ENCODE measurements around the gene KIRREL3. TPM values are rescaled to one million over a fixed set of nuclear protein-coding genes. Genes with fewer than 3 reads are reported as not detected.

The KIRREL3 gene
- total and polyA plus RNA-seq, 2 of the 4 experiments (the other 2 are of a cell fraction) = 10.9 to 15.9 TPM

- H4K5ac ChIP-seq (ENCODE audit: low read depth, low read length) = no peak overlapping the region
- no peak overlapping the region for H3K23ac ChIP-seq (ENCODE audit: low read depth, low read length)
- no peak overlapping the region for H3K9ac ChIP-seq (ENCODE audit: low read depth, low read length)
- CTCF ChIA-PET = no interaction called here
- peaks cover 14% of the 10 kb centered on the region for H3K4me1 ChIP-seq (ENCODE audit: control insufficient read depth, insufficient read depth, low read length)
- no peak overlapping the region for H2BK20ac ChIP-seq (ENCODE audit: low read depth, low read length)
- in situ Hi-C loops (cut with MboI; ENCODE audit: low sequenced_read_pairs) = no loop called here
- intact Hi-C loops (cut with micrococcal nuclease) = no loop called here
- H3K14ac ChIP-seq (replicated peaks; ENCODE audit: low read depth, low read length) = no peak overlapping the region
- no peak overlapping the region for H4K91ac ChIP-seq (ENCODE audit: insufficient read depth, low read depth, low read length)
- peaks cover 8 to 28% of the 10 kb centered on the region in 2 experiments; a peak in 3 of 4 replicates for H3K79me1 ChIP-seq (ENCODE audit: low read depth in 1 of 2, low read length in 2 of 2)
- TF ChIP-seq MAFK (IDR thresholded peaks at IDR 0.05; ENCODE audit: low read depth, low read length) = no peak
- TF ChIP-seq RAD21 (IDR thresholded peaks at IDR 0.05; ENCODE audit: low read length) = no peak
- TF ChIP-seq BHLHE40 (IDR thresholded peaks at IDR 0.05; ENCODE audit: low read depth, low read length) = no peak
- TF ChIP-seq ELK1 (IDR thresholded peaks at IDR 0.05; ENCODE audit: borderline replicate concordance, low read depth, low read length) = no peak
- TF ChIP-seq RCOR1 (IDR thresholded peaks at IDR 0.05; ENCODE audit: insufficient replicate concordance, low read length) = no peak
- TF ChIP-seq CEBPB (IDR thresholded peaks at IDR 0.05; ENCODE audit: low read depth, low read length) = no peak
- no peak for TF ChIP-seq SMC3 (IDR thresholded peaks at IDR 0.05; ENCODE audit: low read depth, low read length)
- no peak for TF ChIP-seq CTCF (conservative IDR thresholded peaks at IDR 0.05; ENCODE audit: low read depth, low read length)
- TF ChIP-seq FOS (IDR thresholded peaks at IDR 0.05; ENCODE audit: low read depth, low read length) = no peak
- TF ChIP-seq MAZ (IDR thresholded peaks at IDR 0.05; ENCODE audit: borderline replicate concordance, low read depth, low read length) = no peak
- no peak for TF ChIP-seq MXI1 (IDR thresholded peaks at IDR 0.05; ENCODE audit: borderline replicate concordance, low read depth, low read length)
- TF ChIP-seq CHD1 (IDR thresholded peaks at IDR 0.05; ENCODE audit: low read depth, low read length) = no peak
- TF ChIP-seq NFE2L2 (IDR thresholded peaks at IDR 0.05; ENCODE audit: low read depth, low read length) = no peak
- TF ChIP-seq POLR2A (IDR thresholded peaks at IDR 0.05; ENCODE audit: low read depth, low read length) = no peak
- no peak for TF ChIP-seq RFX5 (IDR thresholded peaks at IDR 0.05; ENCODE audit: low read depth, low read length)
- no peak for TF ChIP-seq USF2 (IDR thresholded peaks at IDR 0.05; ENCODE audit: low read depth, low read length)
- H3K27me3 ChIP-seq (ENCODE audit: control insufficient read depth, insufficient read depth, low read length) = no peaks in the 10 kb centered on the region
- H3K4ac ChIP-seq (ENCODE audit: low read depth, low read length) = no peak overlapping the region
- H3K9me1 ChIP-seq (ENCODE audit: insufficient read depth, low read length) = peaks cover 15% of the 10 kb centered on the region
- H4K8ac ChIP-seq (ENCODE audit: low read depth in 2 of 2, low read length in 2 of 2) = no peak overlapping the region
- dilution Hi-C loops (cut with HindIII; ENCODE audit: low sequenced_read_pairs, unreplicated experiment) = no loop called here
- no peak overlapping the region for H3K56ac ChIP-seq (ENCODE audit: extremely low read depth, insufficient read depth, low read length)
- H3K4me3 ChIP-seq (ENCODE audit: insufficient read depth, low read depth, low read length) = no peak overlapping the region
- no peak overlapping the region for H2AK9ac ChIP-seq (replicated peaks; ENCODE audit: low read depth, low read length, poor library complexity)
- no peak overlapping the region for H2BK5ac ChIP-seq (ENCODE audit: low read depth, low read length, poor library complexity, severe bottlenecking)
- ATAC-seq (ENCODE audit: low read depth) (no peak), DNase-seq (no peak)
- H2BK120ac ChIP-seq (ENCODE audit: low read depth, low read length) = no peak overlapping the region
- H3K4me2 ChIP-seq (ENCODE audit: low read depth, low read length) = no peak overlapping the region
- no peak overlapping the region for H2AFZ ChIP-seq (replicated peaks; ENCODE audit: low read length, poor library complexity)
- H2BK15ac ChIP-seq (ENCODE audit: low read depth, low read length) = no peak overlapping the region
- POLR2A ChIA-PET (ENCODE audit: unreplicated experiment) = no interaction called here
- no peaks in the 10 kb centered on the region for H3K36me3 ChIP-seq (ENCODE audit: control insufficient read depth, insufficient read depth, low read length)
- H3K9me3 ChIP-seq (ENCODE audit: control insufficient read depth, insufficient read depth, low read length) = no peaks in the 10 kb centered on the region
- 100% methylated on average over 3 of the region's 10 CpGs; no CpG with 5 or more reads in 1 of the 2 experiments for WGBS, 2 experiments (ENCODE audit: extremely low coverage in 2 of 2, insufficient read length in 1 of 2)
- no peak overlapping the region for H3K27ac ChIP-seq (ENCODE audit: insufficient read depth, low read length)
- no TSS peak for BruUV-seq (replicated peaks)
- no peaks in the 10 kb centered on the region for H4K20me1 ChIP-seq (ENCODE audit: insufficient read depth, low read length)
- no peak overlapping the region for H3K18ac ChIP-seq (ENCODE audit: low read depth, low read length)
- H2AK5ac ChIP-seq (ENCODE audit: low read depth, low read length) = no peak overlapping the region
Observed at GRCh38 chr11:126819194-126819593, 181.4 kb downstream of the KIRREL3 start.

Data from IMR-90 (cell line).